Upper lobe of left lung (tissue), 6 donors: ENCODE measurements around the gene GFRA3. TPM values are rescaled to one million over a fixed set of nuclear protein-coding genes. Genes with fewer than 3 reads are reported as not detected.
A peak's percentile ranks its signal among the peaks of the same experiment; 100 is the strongest.

Experiments
- ATAC-seq, 2 donors: fragments of 200-7000 bp; cut with Tn5 transposase; one replicate each; pipeline ENCODE4 v1.9.1; 2022; ENCODE audit warnings: mild to moderate bottlenecking in 2 of 2, moderate library complexity in 2 of 2; ENCODE audit not compliant: low FRiP score in 2 of 2
- DNase-seq, 2 donors: peaks; one replicate each; pipeline ENCODE4 v3.0.0-alpha.2; 2019 to 2020
- H3K27ac ChIP-seq, 4 donors: fragments of 200-600 bp; sonication (generic); one replicate each; pipeline ENCODE4 v1.5.1; 2016 to 2019
- H3K27me3 ChIP-seq, 4 donors: fragments of 200-600 bp; sonication (generic); one replicate each; pipeline ENCODE4 v1.5.1; 2017 to 2019
- H3K36me3 ChIP-seq, 4 donors: fragments of 200-600 bp; sonication (generic); one replicate each; pipeline ENCODE4 v1.5.1; 2016 to 2019
- H3K4me1 ChIP-seq, 4 donors: fragments of 200-600 bp; sonication (generic); one replicate each; pipeline ENCODE4 v1.5.1; 2018 to 2019
- H3K4me3 ChIP-seq, 4 donors: fragments of 200-600 bp; sonication (generic); one replicate each; pipeline ENCODE4 v1.5.1; 2017 to 2019; ENCODE audit warnings: mild to moderate bottlenecking in 2 of 4, moderate library complexity in 1 of 4
- H3K9me3 ChIP-seq, 4 donors: fragments of 200-600 bp; sonication (generic); one replicate each; pipeline ENCODE4 v1.5.1; 2018 to 2019
- EP300 ChIP-seq, 4 donors: sonication (generic); formaldehyde crosslinking; IDR thresholded peaks; one replicate each; pipeline ENCODE4 v1.5.1; 2017; ENCODE audit warnings: antibody characterized with exemption in 4 of 4, control low read depth in 2 of 4
- POLR2A ChIP-seq, 4 donors: fragments of 450-650 bp; IDR thresholded peaks; one replicate each; pipeline ENCODE4 v1.5.1; 2016 to 2017; ENCODE audit warnings: antibody characterized with exemption in 4 of 4, mild to moderate bottlenecking in 2 of 4
- POLR2AphosphoS5 ChIP-seq, 2 donors: sonication (generic); formaldehyde crosslinking; IDR thresholded peaks; one replicate each; pipeline ENCODE4 v1.5.1; 2017; ENCODE audit warnings: antibody characterized with exemption in 2 of 2
- WGBS, 2 donors: methylation state at CpG; one replicate each; pipeline ENCODE4 v1.1.5; 2017 to 2018; 5-methylcytosine and 5-hydroxymethylcytosine counted together
- total RNA-seq, 6 donors: library from RNA; depleted of rRNA in 4 of 6; stranded (reverse); fragments of >200 nt in 4 of 6; gene quantifications; one replicate each; pipeline versions ENCODE4 v1.1.0 to v1.2.1, GENCODE V29; 2016 to 2021
- TF ChIP-seq, protein P1 (sequence below), 6 experiments: fragments of 450-650 bp in 4 of 6; fragments of 200-600 bp in 2 of 6; sonication (generic) in 2 of 6; IDR thresholded peaks; one replicate each; pipeline ENCODE4 v1.5.1; 2016 to 2019; ENCODE audit warnings: antibody characterized with exemption in 6 of 6
- donor health status: DM: no; HTN: no; CAD: no; lungs with moderate emphysema.
- donor health status: DM: no; HTN: yes; CAD: no; lungs with severe emphysema.

The GFRA3 gene
- total RNA-seq, 6 donors from 2014 or later: 0.30 to 0.86 (median 0.33) TPM; not detected in 1

DNA sequence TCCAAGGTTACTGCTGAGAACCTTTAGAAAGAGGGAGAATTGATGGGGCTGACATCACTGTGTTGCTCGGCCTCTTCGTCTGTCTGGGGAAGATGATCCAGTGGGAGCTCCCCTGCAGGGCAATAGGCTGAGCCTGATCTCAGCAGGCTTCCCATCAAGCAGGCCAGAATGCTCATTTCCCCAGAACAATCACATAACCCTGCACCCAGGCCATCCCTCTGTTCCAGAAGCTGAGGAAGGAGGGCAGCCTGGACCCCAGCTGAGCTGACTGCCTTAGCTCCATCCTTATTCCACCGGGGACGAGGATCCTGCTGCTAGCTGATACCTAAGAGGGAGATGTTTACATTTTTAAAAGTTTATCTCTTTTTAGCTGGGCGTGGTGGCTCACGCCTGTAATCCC lies 49.7 kb downstream of the GFRA3 start:
- H3K4me3 ChIP-seq: no peak overlapping the region
- peaks cover 0 to 6% (median 2%) of the 10 kb centered on the region in 4 donors for H3K4me1 ChIP-seq
- WGBS, 2 donors: 76 to 89% methylated on average over 4 to 6 of the region's 6 CpGs
- no peaks in the 10 kb centered on the region for H3K27me3 ChIP-seq
- no peaks in the 10 kb centered on the region for H3K36me3 ChIP-seq
- no peak overlapping the region for H3K27ac ChIP-seq
- no peak for DNase-seq
- TF ChIP-seq POLR2AphosphoS5 (IDR thresholded peaks at IDR 0.05): no peak
- TF ChIP-seq, protein P1, sequence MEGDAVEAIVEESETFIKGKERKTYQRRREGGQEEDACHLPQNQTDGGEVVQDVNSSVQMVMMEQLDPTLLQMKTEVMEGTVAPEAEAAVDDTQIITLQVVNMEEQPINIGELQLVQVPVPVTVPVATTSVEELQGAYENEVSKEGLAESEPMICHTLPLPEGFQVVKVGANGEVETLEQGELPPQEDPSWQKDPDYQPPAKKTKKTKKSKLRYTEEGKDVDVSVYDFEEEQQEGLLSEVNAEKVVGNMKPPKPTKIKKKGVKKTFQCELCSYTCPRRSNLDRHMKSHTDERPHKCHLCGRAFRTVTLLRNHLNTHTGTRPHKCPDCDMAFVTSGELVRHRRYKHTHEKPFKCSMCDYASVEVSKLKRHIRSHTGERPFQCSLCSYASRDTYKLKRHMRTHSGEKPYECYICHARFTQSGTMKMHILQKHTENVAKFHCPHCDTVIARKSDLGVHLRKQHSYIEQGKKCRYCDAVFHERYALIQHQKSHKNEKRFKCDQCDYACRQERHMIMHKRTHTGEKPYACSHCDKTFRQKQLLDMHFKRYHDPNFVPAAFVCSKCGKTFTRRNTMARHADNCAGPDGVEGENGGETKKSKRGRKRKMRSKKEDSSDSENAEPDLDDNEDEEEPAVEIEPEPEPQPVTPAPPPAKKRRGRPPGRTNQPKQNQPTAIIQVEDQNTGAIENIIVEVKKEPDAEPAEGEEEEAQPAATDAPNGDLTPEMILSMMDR (IDR thresholded peaks at IDR 0.05): no peak
- no peak for TF ChIP-seq POLR2A (IDR thresholded peaks at IDR 0.05)
- TF ChIP-seq EP300 (IDR thresholded peaks at IDR 0.05): no peak
- H3K9me3 ChIP-seq: no peaks in the 10 kb centered on the region
- no peak for ATAC-seq

GRCh38 chr5:138223532-138223931 lies 50.9 kb downstream of the GFRA3 start:
- ATAC-seq (no peak), DNase-seq (no peak)
- H3K36me3 ChIP-seq: no peaks in the 10 kb centered on the region
- H3K4me1 ChIP-seq: peaks cover 0 to 6% (median 2%) of the 10 kb centered on the region in 4 donors
- WGBS, 2 donors: 89 to 100% methylated on average over 1 of the region's 1 CpG
- TF ChIP-seq, protein P1 (IDR thresholded peaks at IDR 0.05): no peak
- TF ChIP-seq EP300 (IDR thresholded peaks at IDR 0.05) (no peak), POLR2AphosphoS5 (IDR thresholded peaks at IDR 0.05) (no peak), POLR2A (IDR thresholded peaks at IDR 0.05) (no peak)
- H3K9me3 ChIP-seq: no peaks in the 10 kb centered on the region
- H3K27ac ChIP-seq: no peak overlapping the region
- H3K27me3 ChIP-seq: no peaks in the 10 kb centered on the region
- no peak overlapping the region for H3K4me3 ChIP-seq

DNA sequence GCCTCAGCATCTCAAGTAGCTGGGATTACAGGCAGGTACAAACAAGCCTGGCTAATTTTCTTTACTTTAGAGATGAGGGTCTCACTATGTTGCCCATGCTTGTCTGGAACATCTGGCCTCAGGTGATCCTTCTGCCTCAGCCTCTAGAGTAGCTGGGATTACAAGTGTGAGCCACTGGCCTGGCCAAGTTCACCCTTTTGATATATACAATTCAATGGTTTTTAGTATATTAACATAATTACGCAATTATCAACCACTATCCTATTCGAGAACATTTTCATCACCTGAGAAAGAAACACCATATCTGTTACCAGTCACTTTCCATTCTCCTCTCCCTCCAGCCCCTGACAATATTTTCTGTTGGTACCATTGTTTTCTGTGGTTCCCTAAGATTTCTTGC lies 57.6 kb downstream of the GFRA3 start:
- ATAC-seq (no peak), DNase-seq (no peak)
- Histone ChIP-seq H3K36me3 (no peaks in the 10 kb centered on the region), H3K27ac (no peak overlapping the region), H3K27me3 (no peaks in the 10 kb centered on the region), H3K4me1 (peaks cover 15 to 17% (median 16%) of the 10 kb centered on the region in 4 donors), H3K9me3 (no peaks in the 10 kb centered on the region), H3K4me3 (no peak overlapping the region)
- TF ChIP-seq POLR2A (IDR thresholded peaks at IDR 0.05) (no peak), EP300 (IDR thresholded peaks at IDR 0.05) (no peak), POLR2AphosphoS5 (IDR thresholded peaks at IDR 0.05) (no peak)
- TF ChIP-seq, protein P1 (IDR thresholded peaks at IDR 0.05): no peak
- WGBS, 2 donors: 64 to 76% methylated on average over 2 of the region's 2 CpGs

GRCh38 chr5:138213161-138214029 lies 61.0 kb downstream of the GFRA3 start, which contains the start of gene CDC23:
Gene CDC23 (minus strand): TSS chr5:138213323. CDS start chr5:138213312, 11 bp downstream.
- peaks cover 20 to 31% (median 22%) of the 10 kb centered on the region in 4 donors for H3K4me1 ChIP-seq
- WGBS, 2 donors: 1 to 2% methylated on average over 29 to 32 of the region's 32 CpGs
- TF ChIP-seq, protein P1 (IDR thresholded peaks at IDR 0.05): no peak
- TF ChIP-seq POLR2A (IDR thresholded peaks at IDR 0.05) (peak in 2 of 4 donors; percentile 24 to 73), EP300 (IDR thresholded peaks at IDR 0.05) (no peak), POLR2AphosphoS5 (IDR thresholded peaks at IDR 0.05) (peak; percentile 49 to 78)
- peak; percentile 96 to 99 for ATAC-seq
- H3K27ac ChIP-seq: peak within 1 kb of the TSS; percentile 71 to 88 (median 84)
- peak; percentile 85 to 94 for DNase-seq
- no peaks in the 10 kb centered on the region for H3K9me3 ChIP-seq
- H3K4me3 ChIP-seq: peak within 1 kb of the TSS; percentile 80 to 100 (median 91)
- peaks cover 0 to 17% (median 3%) of the 10 kb centered on the region in 4 donors for H3K36me3 ChIP-seq
- no peaks in the 10 kb centered on the region for H3K27me3 ChIP-seq
